CD4-positive, alpha-beta T cell treated with Interleukin-6 at 100 ng/mL for 8 hours (primary cell): ENCODE data around the gene MAZ.

ENCODE experiments used
- DNase-seq: peaks from one replicate; pipeline ENCODE4 v3.0.0-alpha.2; 2020; ENCODE audit warnings: mixed read lengths, low spot score

The MAZ gene

GRCh38 chr16:29809850-29810698 is 3.7 kb downstream of the MAZ start:
- no peak for DNase-seq

- DNase-seq, result no peak
These were observed 4.4 kb downstream of the MAZ start for GRCh38 chr16:29810699-29811169.

GRCh38 chr16:29811170-29811895 is 5.0 kb downstream of the MAZ start:
- DNase-seq, result peak; percentile 62

GRCh38 chr16:29811896-29812665 is 5.8 kb downstream of the MAZ start, which contains the start of gene PRRT2:
TSS of gene PRRT2 (plus strand) at chr16:29812193. CDS start at chr16:29813055, 862 bp downstream.
- peak; percentile 44 for DNase-seq

DNA sequence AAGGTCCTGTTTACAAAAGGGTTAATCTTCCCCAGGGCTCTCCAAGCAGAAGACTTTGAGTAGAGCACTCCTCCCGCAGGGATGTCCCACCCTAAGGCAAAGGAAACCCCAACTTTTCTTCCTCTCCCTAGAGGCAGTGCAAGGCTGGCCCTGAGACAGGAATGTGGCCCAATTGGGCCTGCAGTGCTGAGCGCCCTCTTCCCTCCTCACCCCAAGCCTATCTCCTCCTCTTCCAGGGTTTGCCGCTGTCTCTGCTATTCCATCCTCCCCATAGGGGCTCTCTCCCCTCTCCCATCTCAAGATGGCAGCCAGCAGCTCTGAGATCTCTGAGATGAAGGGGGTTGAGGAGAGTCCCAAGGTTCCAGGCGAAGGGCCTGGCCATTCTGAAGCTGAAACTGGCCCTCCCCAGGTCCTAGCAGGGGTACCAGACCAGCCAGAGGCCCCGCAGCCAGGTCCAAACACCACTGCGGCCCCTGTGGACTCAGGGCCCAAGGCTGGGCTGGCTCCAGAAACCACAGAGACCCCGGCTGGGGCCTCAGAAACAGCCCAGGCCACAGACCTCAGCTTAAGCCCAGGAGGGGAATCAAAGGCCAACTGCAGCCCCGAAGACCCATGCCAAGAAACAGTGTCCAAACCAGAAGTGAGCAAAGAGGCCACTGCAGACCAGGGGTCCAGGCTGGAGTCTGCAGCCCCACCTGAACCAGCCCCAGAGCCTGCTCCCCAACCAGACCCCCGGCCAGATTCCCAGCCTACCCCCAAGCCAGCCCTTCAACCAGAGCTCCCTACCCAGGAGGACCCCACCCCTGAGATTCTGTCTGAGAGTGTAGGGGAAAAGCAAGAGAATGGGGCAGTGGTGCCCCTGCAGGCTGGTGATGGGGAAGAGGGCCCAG is 6.7 kb downstream of the MAZ start:
- no peak for DNase-seq

DNA sequence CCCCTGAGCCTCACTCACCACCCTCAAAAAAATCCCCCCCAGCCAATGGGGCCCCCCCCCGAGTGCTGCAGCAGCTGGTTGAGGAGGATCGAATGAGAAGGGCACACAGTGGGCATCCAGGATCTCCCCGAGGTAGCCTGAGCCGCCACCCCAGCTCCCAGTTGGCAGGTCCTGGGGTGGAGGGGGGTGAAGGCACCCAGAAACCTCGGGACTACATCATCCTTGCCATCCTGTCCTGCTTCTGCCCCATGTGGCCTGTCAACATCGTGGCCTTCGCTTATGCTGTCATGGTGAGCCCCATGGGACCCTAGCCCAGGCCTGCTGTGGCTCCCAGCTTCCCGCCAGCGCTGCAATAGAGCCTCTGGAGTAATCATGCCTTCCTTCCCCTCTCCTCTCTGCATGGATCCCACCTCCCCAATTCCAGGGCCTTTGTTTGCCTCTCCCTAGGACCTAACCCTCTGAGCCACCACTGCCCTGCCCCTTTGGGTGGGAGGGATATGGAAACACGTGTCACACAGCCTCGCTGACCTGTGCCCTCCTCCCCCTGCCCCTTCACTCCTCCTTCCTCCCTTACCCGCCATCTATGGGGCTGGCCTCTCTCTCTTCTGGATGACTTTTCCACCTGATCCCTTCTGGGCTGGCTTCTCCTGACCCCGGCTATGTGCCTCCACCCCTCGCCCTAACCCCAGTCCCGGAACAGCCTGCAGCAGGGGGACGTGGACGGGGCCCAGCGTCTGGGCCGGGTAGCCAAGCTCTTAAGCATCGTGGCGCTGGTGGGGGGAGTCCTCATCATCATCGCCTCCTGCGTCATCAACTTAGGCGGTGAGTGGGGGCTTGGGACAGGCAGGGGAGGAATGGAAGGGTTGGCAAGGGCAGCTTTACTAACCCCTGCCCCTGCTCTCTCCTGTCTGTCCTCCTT is 7.6 kb downstream of the MAZ start:
- no peak for DNase-seq

DNA sequence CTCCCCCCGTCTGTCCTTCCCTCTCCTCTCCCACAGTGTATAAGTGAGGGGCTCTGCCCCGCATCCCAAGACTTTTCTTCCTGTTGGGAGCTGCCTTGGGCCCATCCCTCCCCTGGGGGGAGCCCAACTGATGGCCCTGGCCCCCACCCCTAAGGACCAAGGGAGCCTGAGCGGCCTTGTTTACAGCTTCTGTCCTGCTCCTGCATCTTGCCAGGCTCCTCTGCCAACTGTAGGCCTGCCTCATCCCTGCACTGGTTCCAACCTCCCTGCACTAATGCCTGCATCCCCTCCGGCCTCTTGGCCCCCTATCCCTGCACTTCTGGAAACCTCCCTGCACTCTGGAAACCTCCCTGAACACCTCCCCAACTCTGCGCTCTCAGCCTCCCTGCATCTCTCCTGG is 8.3 kb downstream of the MAZ start:
- DNase-seq, result no peak

GRCh38 chr16:29815032-29815721 is 8.8 kb downstream of the MAZ start:
- DNase-seq, result no peak

DNA sequence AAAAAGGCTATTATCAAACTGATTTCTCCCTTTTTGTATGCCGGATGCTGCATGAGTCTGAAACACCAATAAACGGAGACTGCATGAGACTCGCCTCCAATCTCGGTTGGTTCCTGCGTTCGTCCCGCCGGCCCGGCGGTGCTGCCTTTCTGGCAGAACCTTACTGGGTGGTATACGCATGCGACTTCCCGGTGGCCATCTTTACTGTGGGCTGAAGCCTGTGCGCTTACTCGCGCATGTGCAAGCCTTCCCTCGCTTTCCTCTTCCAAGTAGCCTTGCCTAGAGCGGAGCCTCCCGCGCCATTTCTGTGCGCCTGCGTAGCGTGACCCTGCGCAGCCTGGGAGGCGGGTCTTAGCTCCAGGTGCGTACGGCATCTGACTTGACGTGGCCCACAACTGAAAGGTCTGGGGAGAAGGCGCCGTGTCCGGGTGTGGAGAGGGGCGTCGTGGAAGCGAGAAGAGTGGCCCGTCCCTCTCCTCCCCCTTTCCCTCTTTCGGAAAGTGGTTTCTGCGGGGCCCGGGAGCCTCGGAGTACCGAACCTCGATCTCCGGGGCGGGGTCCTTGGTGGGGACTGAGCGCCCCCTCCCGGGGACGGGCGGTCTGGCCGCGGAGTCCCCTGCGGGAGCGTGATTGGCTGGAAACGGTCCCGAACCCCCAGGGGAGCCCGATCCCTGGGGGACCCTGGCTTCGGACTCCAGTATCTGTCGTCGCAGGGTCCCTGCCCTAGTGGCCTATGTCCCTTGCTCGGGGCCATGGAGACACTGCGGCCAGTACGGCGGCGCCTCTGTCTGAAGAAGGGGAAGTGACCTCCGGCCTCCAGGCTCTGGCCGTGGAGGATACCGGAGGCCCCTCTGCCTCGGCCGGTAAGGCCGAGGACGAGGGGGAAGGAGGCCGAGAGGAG is 9.7 kb downstream of the MAZ start, which contains the start of gene PAGR1:
Gene PAGR1, plus strand, starts transcription at position 360 of the 901 bp plus-strand sequence. Its CDS starts 374 bp downstream, at position 734.
- peak; percentile 99 for DNase-seq

GRCh38 chr16:29816694-29817441 is 10.5 kb downstream of the MAZ start:
- peak; percentile 50 for DNase-seq

GRCh38 chr16:29818082-29818481 is 11.8 kb downstream of the MAZ start:
- DNase-seq, result no peak

DNA sequence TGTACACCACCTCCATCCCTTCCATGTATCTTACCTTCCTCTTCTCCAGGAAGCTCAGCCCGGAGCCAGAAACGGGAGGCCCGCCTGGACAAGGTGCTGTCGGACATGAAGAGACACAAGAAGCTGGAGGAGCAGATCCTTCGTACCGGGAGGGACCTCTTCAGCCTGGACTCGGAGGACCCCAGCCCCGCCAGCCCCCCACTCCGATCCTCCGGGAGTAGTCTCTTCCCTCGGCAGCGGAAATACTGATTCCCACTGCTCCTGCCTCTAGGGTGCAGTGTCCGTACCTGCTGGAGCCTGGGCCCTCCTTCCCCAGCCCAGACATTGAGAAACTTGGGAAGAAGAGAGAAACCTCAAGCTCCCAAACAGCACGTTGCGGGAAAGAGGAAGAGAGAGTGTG is 13.2 kb downstream of the MAZ start:
- DNase-seq, result no peak

DNA sequence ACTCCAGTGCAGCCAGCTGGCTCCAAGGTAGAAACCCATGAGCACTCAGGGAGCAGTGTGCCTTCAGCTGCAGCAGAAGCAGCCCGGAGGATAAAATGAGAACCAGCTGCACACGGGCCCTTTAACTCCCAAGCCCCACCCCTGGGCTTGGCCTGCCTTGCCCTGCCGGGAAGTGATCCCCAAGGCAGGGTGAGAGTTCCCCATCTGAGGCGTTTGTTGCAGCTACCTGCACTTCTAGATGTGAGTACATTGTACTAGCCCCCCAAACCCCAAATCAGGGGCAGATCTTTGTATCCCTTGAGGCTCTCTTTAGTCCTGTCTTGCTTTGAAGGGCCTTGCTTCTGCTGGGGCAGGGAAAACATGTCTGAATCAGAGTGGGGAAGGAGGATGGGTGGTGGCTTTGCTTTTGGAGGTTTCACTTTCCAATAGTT is 14.0 kb downstream of the MAZ start, which contains the start of gene MVP:
Gene MVP, plus strand, starts transcription at position 192 of the 431 bp plus-strand sequence. CDS start 10,088 bp downstream, outside the sequence.
- DNase-seq, result peak; percentile 61

DNA sequence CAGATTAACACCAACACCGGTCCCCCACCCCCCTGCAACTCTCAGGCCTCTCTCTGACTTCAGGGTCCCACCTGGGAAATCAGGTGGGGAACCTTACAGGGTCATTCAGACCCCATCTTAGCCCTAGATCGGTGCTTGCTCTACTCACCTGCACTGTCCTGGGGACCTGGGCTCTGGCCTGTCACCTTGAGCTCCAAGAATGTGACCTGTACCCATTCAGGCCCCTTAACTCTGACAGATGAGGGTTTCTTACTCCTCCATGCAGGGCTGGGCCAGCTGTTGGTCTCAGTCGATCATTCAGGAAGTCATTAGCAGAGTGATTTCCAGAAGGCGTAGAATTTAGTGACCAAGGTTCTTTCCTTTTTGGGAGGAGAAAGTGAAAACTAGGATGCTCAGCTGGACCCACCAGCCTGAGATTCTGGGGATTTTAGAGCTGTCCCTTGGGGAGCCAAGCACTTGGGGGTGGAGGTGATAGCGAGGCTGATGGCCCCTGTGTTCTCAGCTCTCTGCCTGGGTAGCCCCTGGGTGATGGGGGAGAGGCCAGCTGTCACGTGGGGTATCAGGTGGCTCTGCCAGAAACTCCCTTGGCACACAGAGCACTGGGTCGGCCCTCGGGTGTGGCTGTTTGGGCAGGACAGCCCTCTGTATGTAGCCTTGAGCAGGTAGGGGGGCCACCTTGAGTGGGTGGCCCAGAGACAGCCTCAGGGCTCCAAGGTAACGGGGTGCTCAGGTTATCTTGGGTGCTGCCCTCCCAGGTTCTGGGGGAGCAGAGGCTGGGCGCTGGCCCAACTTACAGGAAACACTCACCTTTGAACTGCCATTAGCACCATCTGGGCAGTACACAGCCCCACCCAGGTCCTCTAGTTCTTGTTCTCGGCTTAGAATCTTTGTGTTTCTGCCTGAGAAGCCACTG is 14.7 kb downstream of the MAZ start:
- peak; percentile 54 for DNase-seq

GRCh38 chr16:29821643-29822115 is 15.3 kb downstream of the MAZ start:
- DNase-seq, result no peak

DNA sequence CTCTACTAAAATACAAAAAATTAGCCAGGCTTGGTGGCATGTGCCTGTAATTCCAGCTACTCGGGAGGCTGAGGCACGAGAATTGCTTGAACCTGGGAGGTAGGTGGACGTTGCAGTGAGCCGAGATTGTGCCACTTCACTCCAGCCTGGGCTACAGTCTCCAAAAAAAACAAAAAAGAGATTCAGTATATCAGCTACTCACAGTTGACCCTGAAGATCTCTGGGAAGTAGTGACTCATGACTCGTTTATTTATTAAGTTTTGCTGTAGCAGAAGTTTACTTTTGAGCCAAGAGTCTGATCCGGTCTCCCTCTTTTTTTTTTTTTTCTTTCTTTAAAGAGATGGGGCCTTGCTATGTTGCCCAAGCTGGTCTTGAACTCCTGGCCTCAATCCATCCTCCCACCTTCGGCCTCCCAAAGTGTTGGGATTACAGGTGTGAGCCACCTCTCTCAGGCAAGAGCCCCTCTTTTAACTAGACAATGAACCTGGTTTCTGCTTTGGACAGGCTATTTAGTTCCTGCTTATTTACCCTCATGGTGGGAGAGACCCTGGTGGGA is 18.3 kb downstream of the MAZ start:
- DNase-seq, result no peak
